ENCODE measurements around the gene FNDC1.
A peak's percentile ranks its signal among the peaks of the same experiment; 100 is the strongest.

Gene FNDC1

GRCh38 chr6:159238920-159239558 lies 69.8 kb downstream of the FNDC1 start:
- DNase-seq (ENCODE audit: insufficient read length, low spot score) (no peak), FAIRE-seq (no peak)
- TF ChIP-seq POU2F2 (IDR thresholded peaks at IDR 0.05; ENCODE audit: low read depth, low read length) (no peak), SPI1 (IDR thresholded peaks at IDR 0.05; ENCODE audit: low read depth, low read length) (no peak), POLR2AphosphoS5 (IDR thresholded peaks at IDR 0.05; ENCODE audit: low read depth, low read length) (no peak), TAF1 (IDR thresholded peaks at IDR 0.05; ENCODE audit: low read depth, low read length) (no peak), POLR2A (IDR thresholded peaks at IDR 0.05; ENCODE audit: low read depth, low read length) (no peak), PAX5 (IDR thresholded peaks at IDR 0.05; ENCODE audit: insufficient read depth, low read length, severe bottlenecking) (no peak)

GRCh38 chr6:159249128-159249527 lies 79.9 kb downstream of the FNDC1 start:
- DNase-seq (ENCODE audit: insufficient read length, low spot score) (no peak), FAIRE-seq (no peak)
- no peak for TF ChIP-seq PAX5 (IDR thresholded peaks at IDR 0.05; ENCODE audit: insufficient read depth, low read length, severe bottlenecking)
- TF ChIP-seq SPI1 (IDR thresholded peaks at IDR 0.05; ENCODE audit: low read depth, low read length), result no peak
- no peak for TF ChIP-seq POLR2AphosphoS5 (IDR thresholded peaks at IDR 0.05; ENCODE audit: low read depth, low read length)
- no peak for TF ChIP-seq POU2F2 (IDR thresholded peaks at IDR 0.05; ENCODE audit: low read depth, low read length)
- no peak for TF ChIP-seq TAF1 (IDR thresholded peaks at IDR 0.05; ENCODE audit: low read depth, low read length)
- no peak for TF ChIP-seq POLR2A (IDR thresholded peaks at IDR 0.05; ENCODE audit: low read depth, low read length)

GRCh38 chr6:159249752-159250151 lies 80.6 kb downstream of the FNDC1 start:
- FAIRE-seq (no peak), DNase-seq (ENCODE audit: insufficient read length, low spot score) (no peak)
- TF ChIP-seq PAX5 (IDR thresholded peaks at IDR 0.05; ENCODE audit: insufficient read depth, low read length, severe bottlenecking) (no peak), POLR2AphosphoS5 (IDR thresholded peaks at IDR 0.05; ENCODE audit: low read depth, low read length) (no peak), POU2F2 (IDR thresholded peaks at IDR 0.05; ENCODE audit: low read depth, low read length) (no peak), TAF1 (IDR thresholded peaks at IDR 0.05; ENCODE audit: low read depth, low read length) (no peak), SPI1 (IDR thresholded peaks at IDR 0.05; ENCODE audit: low read depth, low read length) (no peak), POLR2A (IDR thresholded peaks at IDR 0.05; ENCODE audit: low read depth, low read length) (no peak)

GRCh38 chr6:159250633-159251032 lies 81.4 kb downstream of the FNDC1 start:
- TF ChIP-seq POLR2A (IDR thresholded peaks at IDR 0.05; ENCODE audit: low read depth, low read length) (no peak), SPI1 (IDR thresholded peaks at IDR 0.05; ENCODE audit: low read depth, low read length) (no peak), POLR2AphosphoS5 (IDR thresholded peaks at IDR 0.05; ENCODE audit: low read depth, low read length) (no peak), TAF1 (IDR thresholded peaks at IDR 0.05; ENCODE audit: low read depth, low read length) (no peak), PAX5 (IDR thresholded peaks at IDR 0.05; ENCODE audit: insufficient read depth, low read length, severe bottlenecking) (no peak), POU2F2 (IDR thresholded peaks at IDR 0.05; ENCODE audit: low read depth, low read length) (no peak)
- no peak for DNase-seq (ENCODE audit: insufficient read length, low spot score)
- no peak for FAIRE-seq

GRCh38 chr6:159252955-159253508 lies 83.8 kb downstream of the FNDC1 start:
- DNase-seq (ENCODE audit: insufficient read length, low spot score) (peak; percentile 36), FAIRE-seq (no peak)
- TF ChIP-seq POU2F2 (IDR thresholded peaks at IDR 0.05; ENCODE audit: low read depth, low read length), result no peak
- no peak for TF ChIP-seq SPI1 (IDR thresholded peaks at IDR 0.05; ENCODE audit: low read depth, low read length)
- TF ChIP-seq PAX5 (IDR thresholded peaks at IDR 0.05; ENCODE audit: insufficient read depth, low read length, severe bottlenecking), result no peak
- TF ChIP-seq TAF1 (IDR thresholded peaks at IDR 0.05; ENCODE audit: low read depth, low read length), result no peak
- no peak for TF ChIP-seq POLR2AphosphoS5 (IDR thresholded peaks at IDR 0.05; ENCODE audit: low read depth, low read length)
- TF ChIP-seq POLR2A (IDR thresholded peaks at IDR 0.05; ENCODE audit: low read depth, low read length), result no peak

GRCh38 chr6:159254186-159254585 lies 85.0 kb downstream of the FNDC1 start:
- FAIRE-seq, result no peak
- no peak for DNase-seq (ENCODE audit: insufficient read length, low spot score)
- TF ChIP-seq TAF1 (IDR thresholded peaks at IDR 0.05; ENCODE audit: low read depth, low read length), result no peak
- TF ChIP-seq POLR2AphosphoS5 (IDR thresholded peaks at IDR 0.05; ENCODE audit: low read depth, low read length), result no peak
- TF ChIP-seq SPI1 (IDR thresholded peaks at IDR 0.05; ENCODE audit: low read depth, low read length), result no peak
- TF ChIP-seq POLR2A (IDR thresholded peaks at IDR 0.05; ENCODE audit: low read depth, low read length), result no peak
- TF ChIP-seq POU2F2 (IDR thresholded peaks at IDR 0.05; ENCODE audit: low read depth, low read length), result no peak
- TF ChIP-seq PAX5 (IDR thresholded peaks at IDR 0.05; ENCODE audit: insufficient read depth, low read length, severe bottlenecking), result no peak

GRCh38 chr6:159255434-159255951 lies 86.3 kb downstream of the FNDC1 start:
- no peak for TF ChIP-seq POLR2A (IDR thresholded peaks at IDR 0.05; ENCODE audit: low read depth, low read length)
- TF ChIP-seq POU2F2 (IDR thresholded peaks at IDR 0.05; ENCODE audit: low read depth, low read length), result no peak
- TF ChIP-seq PAX5 (IDR thresholded peaks at IDR 0.05; ENCODE audit: insufficient read depth, low read length, severe bottlenecking), result no peak
- TF ChIP-seq POLR2AphosphoS5 (IDR thresholded peaks at IDR 0.05; ENCODE audit: low read depth, low read length), result no peak
- no peak for TF ChIP-seq TAF1 (IDR thresholded peaks at IDR 0.05; ENCODE audit: low read depth, low read length)
- TF ChIP-seq SPI1 (IDR thresholded peaks at IDR 0.05; ENCODE audit: low read depth, low read length), result no peak
- no peak for DNase-seq (ENCODE audit: insufficient read length, low spot score)

GRCh38 chr6:159256128-159256527 lies 86.9 kb downstream of the FNDC1 start:
- no peak for TF ChIP-seq SPI1 (IDR thresholded peaks at IDR 0.05; ENCODE audit: low read depth, low read length)
- TF ChIP-seq TAF1 (IDR thresholded peaks at IDR 0.05; ENCODE audit: low read depth, low read length), result no peak
- TF ChIP-seq POU2F2 (IDR thresholded peaks at IDR 0.05; ENCODE audit: low read depth, low read length), result no peak
- TF ChIP-seq POLR2A (IDR thresholded peaks at IDR 0.05; ENCODE audit: low read depth, low read length), result no peak
- TF ChIP-seq PAX5 (IDR thresholded peaks at IDR 0.05; ENCODE audit: insufficient read depth, low read length, severe bottlenecking), result no peak
- DNase-seq (ENCODE audit: insufficient read length, low spot score), result no peak
- FAIRE-seq, result no peak

More at GRCh38 chr6:159255434-159255951, 86.3 kb downstream of the FNDC1 start:
- no peak for FAIRE-seq

GRCh38 chr6:159257846-159258245 lies 88.6 kb downstream of the FNDC1 start:
- DNase-seq (ENCODE audit: insufficient read length, low spot score) (no peak), FAIRE-seq (no peak)
- TF ChIP-seq POLR2A (IDR thresholded peaks at IDR 0.05; ENCODE audit: low read depth, low read length) (no peak), TAF1 (IDR thresholded peaks at IDR 0.05; ENCODE audit: low read depth, low read length) (no peak), POLR2AphosphoS5 (IDR thresholded peaks at IDR 0.05; ENCODE audit: low read depth, low read length) (no peak), PAX5 (IDR thresholded peaks at IDR 0.05; ENCODE audit: insufficient read depth, low read length, severe bottlenecking) (no peak), SPI1 (IDR thresholded peaks at IDR 0.05; ENCODE audit: low read depth, low read length) (no peak), POU2F2 (IDR thresholded peaks at IDR 0.05; ENCODE audit: low read depth, low read length) (no peak)

Data from GM12891 (cell line).